Osteoblast (primary cell): ENCODE measurements around the gene SDS. TPM values are rescaled to one million over a fixed set of nuclear protein-coding genes. Genes with fewer than 3 reads are reported as not detected.

Experiments used
- DNase-seq: peaks from one replicate; pipeline ENCODE4 v3.0.0; 2011; ENCODE audit warnings: low spot score, mixed read lengths; ENCODE audit not compliant: insufficient read length; ENCODE audit errors: missing footprints
- H2AFZ ChIP-seq: 2 replicates; pipeline ENCODE4 v1.6.0; 2011; ENCODE audit warnings: mild to moderate bottlenecking, low read length
- H3K27ac ChIP-seq: 2 replicates; pipeline ENCODE4 v1.5.1; 2011; ENCODE audit warnings: mild to moderate bottlenecking, low read depth, low read length, moderate library complexity
- H3K27me3 ChIP-seq: 2 replicates; pipeline ENCODE4 v1.6.0; 2012; ENCODE audit warnings: mild to moderate bottlenecking, control low read depth, inconsistent platforms, low read length, moderate library complexity; ENCODE audit not compliant: insufficient read depth
- H3K36me3 ChIP-seq: 2 replicates; pipeline ENCODE4 v1.5.1; 2011; ENCODE audit warnings: mild to moderate bottlenecking, low read length, control low read depth, moderate library complexity; ENCODE audit not compliant: insufficient read depth
- H3K4me1 ChIP-seq: 2 replicates; pipeline ENCODE4 v1.5.1; 2011; ENCODE audit warnings: mild to moderate bottlenecking, low read length, control low read depth, moderate library complexity; ENCODE audit not compliant: insufficient read depth
- H3K4me2 ChIP-seq: 2 replicates; pipeline ENCODE4 v1.6.0; 2011; ENCODE audit warnings: mild to moderate bottlenecking, low read length; ENCODE audit not compliant: insufficient read depth
- H3K4me3 ChIP-seq: fragments of 200-600 bp; sonication (generic); 3 replicates; pipeline ENCODE4 v1.5.1; 2012; ENCODE audit warnings: mild to moderate bottlenecking, low read length, inconsistent platforms; ENCODE audit not compliant: insufficient read depth
- H3K79me2 ChIP-seq: 2 replicates; pipeline ENCODE4 v1.6.0; 2012; ENCODE audit warnings: mild to moderate bottlenecking, low read length, control low read depth, inconsistent platforms; ENCODE audit not compliant: insufficient read depth
- H3K9me3 ChIP-seq: 2 replicates; pipeline ENCODE4 v1.5.1; 2011; ENCODE audit warnings: low read depth, low read length, control low read depth
- H4K20me1 ChIP-seq: 2 replicates; pipeline ENCODE4 v1.6.0; 2012; ENCODE audit warnings: mild to moderate bottlenecking, low read length, control low read depth; ENCODE audit not compliant: insufficient read depth
- CTCF ChIP-seq: IDR thresholded peaks from 2 replicates; pipeline ENCODE4 v1.5.1; 2011; ENCODE audit warnings: mild to moderate bottlenecking, low read depth, low read length, moderate library complexity; ENCODE audit errors: extremely low read depth
- total RNA-seq: library from RNA; depleted of rRNA; stranded (reverse); fragments of >200 nt; gene quantifications from 2 replicates; pipeline ENCODE4 v1.2.3, GENCODE V29; 2012

Gene SDS
- total RNA-seq, 1 donor, result under 0.01 TPM

- no peak for DNase-seq
- Histone ChIP-seq H3K79me2 (no peaks in the 10 kb centered on the region), H3K4me3 (no peak overlapping the region), H3K9me3 (no peaks in the 10 kb centered on the region), H3K36me3 (no peaks in the 10 kb centered on the region), H3K4me2 (no peak overlapping the region), H3K27me3 (no peaks in the 10 kb centered on the region), H3K4me1 (no peaks in the 10 kb centered on the region), H4K20me1 (no peaks in the 10 kb centered on the region), H3K27ac (no peak overlapping the region), H2AFZ (no peak overlapping the region)
- no peak for TF ChIP-seq CTCF
These were observed 32.9 kb upstream of the SDS start for GRCh38 chr12:113436586-113436985.

- Histone ChIP-seq H3K4me1 (no peaks in the 10 kb centered on the region), H3K79me2 (no peaks in the 10 kb centered on the region), H3K27ac (no peak overlapping the region), H3K36me3 (no peaks in the 10 kb centered on the region), H2AFZ (no peak overlapping the region), H4K20me1 (no peaks in the 10 kb centered on the region), H3K4me3 (no peak overlapping the region), H3K27me3 (no peaks in the 10 kb centered on the region), H3K4me2 (no peak overlapping the region), H3K9me3 (no peaks in the 10 kb centered on the region)
- TF ChIP-seq CTCF, result no peak
- no peak for DNase-seq
These were observed 31.7 kb upstream of the SDS start for GRCh38 chr12:113435367-113435766.

- no peak for DNase-seq
- H3K27me3 ChIP-seq, result no peaks in the 10 kb centered on the region
- H3K4me2 ChIP-seq, result no peak overlapping the region
- no peak overlapping the region for H2AFZ ChIP-seq
- no peaks in the 10 kb centered on the region for H4K20me1 ChIP-seq
- H3K4me3 ChIP-seq, result no peak overlapping the region
- H3K79me2 ChIP-seq, result no peaks in the 10 kb centered on the region
- no peak for TF ChIP-seq CTCF
- H3K36me3 ChIP-seq, result no peaks in the 10 kb centered on the region
- no peaks in the 10 kb centered on the region for H3K4me1 ChIP-seq
- no peak overlapping the region for H3K27ac ChIP-seq
- no peaks in the 10 kb centered on the region for H3K9me3 ChIP-seq
These were observed 29.3 kb upstream of the SDS start for GRCh38 chr12:113432986-113433385.

- Histone ChIP-seq H3K27me3 (no peaks in the 10 kb centered on the region), H3K9me3 (no peaks in the 10 kb centered on the region), H4K20me1 (peaks cover 8% of the 10 kb centered on the region), H3K79me2 (no peaks in the 10 kb centered on the region), H3K4me3 (no peak overlapping the region), H3K27ac (no peak overlapping the region), H2AFZ (no peak overlapping the region), H3K4me1 (no peaks in the 10 kb centered on the region), H3K36me3 (no peaks in the 10 kb centered on the region), H3K4me2 (no peak overlapping the region)
- DNase-seq, result no peak
- no peak for TF ChIP-seq CTCF
These were observed 24.8 kb upstream of the SDS start for GRCh38 chr12:113428482-113428881.
